Measurements from ENCODE around the gene CATSPERD. TPM values are rescaled to one million over a fixed set of nuclear protein-coding genes. Genes with fewer than 3 reads are reported as not detected.

Gene CATSPERD
- total RNA-seq, 1 donor from 2014 or later: not detected

DNA sequence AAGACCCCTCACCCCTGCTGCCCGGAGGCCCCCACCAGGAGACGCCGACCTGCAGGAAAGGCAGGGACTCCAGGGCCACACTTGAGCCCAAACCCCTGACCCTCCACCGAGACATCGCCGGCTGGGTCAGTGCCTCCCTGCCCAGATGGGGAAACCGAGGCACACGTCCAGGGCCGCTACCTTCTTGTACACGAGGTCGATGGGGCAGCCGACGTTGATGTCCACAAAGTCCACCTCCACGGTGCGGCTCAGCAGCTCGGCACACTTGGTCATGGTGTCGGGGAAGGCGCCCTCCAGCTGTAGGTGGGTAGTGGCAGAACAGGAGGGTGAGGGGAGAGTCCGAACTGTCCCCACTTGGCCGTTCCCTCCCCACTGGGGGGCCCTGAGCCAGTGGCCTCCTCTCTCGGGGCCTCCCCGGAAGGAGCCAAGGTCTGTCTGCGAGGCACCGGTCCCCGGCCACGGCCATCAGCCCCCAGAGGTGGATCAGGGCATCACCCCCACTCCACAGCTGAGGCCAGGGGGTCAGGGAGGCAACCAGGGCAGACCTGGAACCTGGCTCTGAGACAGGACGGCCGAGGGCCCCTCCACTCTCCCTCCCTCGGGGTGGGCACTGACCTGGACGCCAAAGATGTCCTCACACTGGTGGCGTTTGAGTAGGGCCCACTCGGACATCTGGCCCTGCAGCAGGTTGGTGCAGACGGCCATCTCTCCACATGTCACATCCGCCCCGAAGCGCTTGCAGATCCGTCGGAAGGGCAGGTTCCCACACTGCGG lies 67.2 kb downstream of the CATSPERD start:
- no peak for DNase-seq

DNA sequence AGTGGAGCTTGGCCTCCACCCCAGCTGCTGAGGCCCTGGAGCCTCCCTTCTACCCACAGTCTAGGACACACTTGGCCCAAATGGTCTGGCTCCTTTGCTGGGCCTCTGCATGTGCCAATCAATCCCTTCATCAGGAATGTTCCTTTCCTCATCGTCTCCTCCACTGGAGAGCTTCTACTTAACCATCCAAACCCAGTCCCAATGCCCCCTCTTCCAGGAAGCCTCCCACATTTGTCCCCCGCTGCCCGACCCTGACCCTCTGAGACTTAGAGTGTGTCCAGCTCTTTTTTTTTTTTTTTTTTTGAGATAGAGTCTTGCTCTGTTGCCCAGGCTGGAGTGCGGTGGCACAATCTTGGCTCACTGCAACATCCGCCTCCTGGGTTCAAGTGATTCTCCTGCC lies 68.0 kb downstream of the CATSPERD start:
- no peak for DNase-seq

DNA sequence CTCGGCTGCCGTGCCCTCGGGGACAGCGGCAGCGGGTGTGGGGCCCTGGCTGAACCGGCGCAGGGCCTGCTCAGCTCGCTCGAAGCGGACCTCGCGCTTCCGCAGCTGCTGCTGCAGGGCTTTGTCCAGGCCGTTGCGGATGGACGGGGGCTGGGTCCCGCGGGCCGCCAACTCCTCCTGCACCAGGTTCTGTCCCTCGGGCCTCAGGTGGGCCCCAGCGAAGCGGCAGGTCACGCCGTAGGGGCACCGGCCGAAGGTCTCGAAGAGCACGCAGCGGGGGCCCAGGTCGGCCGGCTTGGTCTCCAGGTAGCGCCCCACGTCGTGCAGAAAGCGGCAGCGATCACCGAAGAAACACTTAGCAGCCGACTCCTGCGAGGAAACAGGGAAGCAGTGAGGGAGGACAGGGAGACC lies 68.9 kb downstream of the CATSPERD start:
- DNase-seq: no peak

DNA sequence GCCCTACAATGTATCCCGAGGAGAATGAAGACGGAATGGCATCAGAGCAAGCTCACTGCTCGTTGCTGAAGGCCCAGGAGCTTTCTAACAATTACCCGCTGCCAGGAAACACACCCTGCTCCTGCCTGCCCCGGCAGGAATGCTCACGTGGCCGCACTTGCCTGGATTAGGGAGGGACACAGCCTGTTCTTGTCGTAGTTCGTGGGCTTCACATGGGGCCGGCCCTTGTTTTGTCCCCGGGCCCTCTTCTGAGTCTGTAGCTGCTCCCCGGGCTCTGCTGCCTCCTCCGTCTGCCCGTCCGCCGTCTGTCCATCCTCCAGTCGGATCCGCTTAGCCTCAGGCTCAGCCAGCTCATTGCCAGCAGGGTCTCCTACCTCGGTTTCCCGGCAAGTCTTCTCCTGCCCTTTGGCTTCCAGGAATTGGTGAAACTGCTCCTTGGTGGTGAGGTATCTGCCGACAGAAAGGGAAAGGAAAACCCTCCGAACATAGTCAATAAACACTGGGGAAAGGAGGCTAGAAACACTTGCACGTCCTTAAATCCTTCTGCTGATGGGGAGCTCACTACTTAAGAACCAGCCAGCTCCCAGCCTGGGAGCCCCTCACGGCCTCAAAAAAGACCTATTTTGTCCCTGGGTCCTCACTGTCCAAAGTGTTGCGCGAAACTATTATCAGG lies 69.6 kb downstream of the CATSPERD start:
- no peak for DNase-seq

DNA sequence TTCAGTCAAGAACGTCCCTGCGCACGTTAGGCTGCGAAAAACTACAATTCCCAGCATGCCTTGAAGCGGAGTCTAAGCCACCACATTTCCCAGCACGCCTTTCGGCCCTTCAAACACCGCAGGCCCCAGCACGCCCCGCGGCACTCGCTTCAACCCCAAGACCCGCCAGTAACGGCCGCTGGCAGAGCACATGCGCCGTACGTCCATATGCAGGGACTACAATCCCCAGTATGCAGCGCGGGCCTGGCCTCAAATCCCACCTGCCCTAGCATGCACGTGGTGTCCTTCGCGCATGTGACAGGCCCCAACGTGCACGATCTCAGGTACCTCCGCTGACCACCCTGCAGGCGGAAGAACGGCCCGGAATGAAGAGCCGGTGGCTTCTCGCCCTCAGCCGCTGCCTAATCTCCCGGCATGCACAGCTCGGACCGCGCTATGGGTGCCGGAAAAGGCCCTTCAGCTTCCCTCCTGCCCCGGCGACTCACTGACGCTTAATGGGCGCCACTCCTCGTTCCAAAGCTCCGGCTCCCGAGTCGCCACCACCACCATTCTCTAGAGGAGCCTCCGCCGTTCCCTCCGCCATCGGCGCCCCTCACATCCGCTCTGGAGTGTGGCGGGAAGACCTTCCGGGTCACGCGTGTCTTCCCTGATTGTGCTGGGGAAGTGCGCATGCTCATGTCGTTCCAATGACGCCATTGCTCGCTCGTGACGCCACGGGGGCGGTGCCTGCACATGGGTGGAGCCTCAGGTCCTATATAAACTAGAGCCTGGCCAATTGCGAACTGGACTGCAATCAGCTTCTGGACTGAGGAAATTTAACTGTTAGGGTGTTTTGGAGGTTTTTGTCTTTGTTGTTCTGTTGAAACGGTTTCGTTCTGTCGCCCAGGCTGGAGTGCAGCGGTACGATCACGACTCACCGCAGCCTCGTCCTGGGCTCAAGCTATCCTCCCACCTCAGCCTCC lies 70.4 kb downstream of the CATSPERD start, which contains the start of gene DUS3L:
TSS of gene DUS3L (minus strand) at position 605 of the 962 bp plus-strand sequence. CDS start at position 583, 22 bp downstream.
- DNase-seq: peak; percentile 95

DNA sequence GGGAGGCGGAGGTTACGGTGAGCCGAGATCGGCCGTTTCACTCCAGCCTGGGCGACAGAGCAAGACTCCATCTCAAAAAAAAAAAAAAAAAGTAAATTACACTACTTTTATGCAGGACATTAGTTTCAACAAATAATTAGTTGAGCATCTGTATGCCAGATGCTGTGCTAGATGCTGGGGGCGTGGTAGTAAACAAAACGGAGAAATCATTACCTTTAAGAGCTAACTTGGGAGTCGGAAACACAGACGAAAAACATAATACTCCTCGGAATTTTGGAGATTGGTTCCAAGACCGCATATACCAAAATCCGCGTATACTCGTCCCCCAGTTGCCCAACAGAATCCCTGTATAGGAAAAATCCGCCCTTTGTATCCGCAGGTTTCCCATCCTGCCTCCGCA lies 71.8 kb downstream of the CATSPERD start:
- DNase-seq: no peak

DNA sequence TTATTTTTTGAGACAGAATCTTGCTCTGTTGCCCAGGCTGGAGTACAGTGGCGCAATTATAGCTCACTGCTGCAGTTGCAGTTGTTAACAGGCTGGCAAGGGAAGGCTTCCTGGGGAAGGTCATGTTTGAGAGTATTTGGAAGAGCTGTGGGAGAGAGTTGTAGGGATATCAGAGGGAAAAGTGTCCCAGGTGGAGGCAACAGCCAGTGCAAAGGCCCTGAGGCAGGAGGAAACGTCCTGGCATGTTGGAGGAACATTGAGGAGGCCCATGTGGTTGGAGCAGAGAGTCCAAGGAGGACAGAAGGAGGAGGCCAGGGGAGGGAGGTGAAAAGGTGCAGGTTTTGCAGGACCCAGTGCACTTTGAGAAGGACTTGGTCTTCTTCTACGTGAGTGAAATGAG lies 72.8 kb downstream of the CATSPERD start:
- no peak for DNase-seq

DNA sequence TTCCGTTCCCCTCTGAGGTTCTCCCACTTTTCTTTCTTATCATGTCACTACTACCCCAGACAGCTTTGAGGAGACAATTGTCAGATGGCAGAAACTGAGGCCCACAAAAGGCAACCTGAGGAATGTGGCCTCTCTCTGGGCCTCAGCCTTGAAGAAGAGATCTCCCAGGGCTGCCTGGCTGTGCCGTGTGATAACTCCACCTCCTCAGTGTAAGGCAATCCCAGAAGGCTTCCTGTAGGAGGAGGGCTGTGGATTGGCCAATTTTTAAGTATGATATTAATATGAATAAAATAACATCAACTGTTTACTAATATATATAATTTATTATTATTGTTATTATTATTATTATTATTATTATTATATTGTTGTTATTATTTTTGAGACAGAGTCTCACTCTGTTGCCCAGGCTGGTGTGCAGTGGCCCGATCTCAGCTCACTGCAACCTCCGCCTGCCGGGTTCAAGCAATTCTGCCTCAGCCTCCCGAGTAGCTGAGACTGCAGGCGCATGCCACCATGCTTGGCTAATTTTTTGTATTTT lies 75.0 kb downstream of the CATSPERD start:
- no peak for DNase-seq

DNA sequence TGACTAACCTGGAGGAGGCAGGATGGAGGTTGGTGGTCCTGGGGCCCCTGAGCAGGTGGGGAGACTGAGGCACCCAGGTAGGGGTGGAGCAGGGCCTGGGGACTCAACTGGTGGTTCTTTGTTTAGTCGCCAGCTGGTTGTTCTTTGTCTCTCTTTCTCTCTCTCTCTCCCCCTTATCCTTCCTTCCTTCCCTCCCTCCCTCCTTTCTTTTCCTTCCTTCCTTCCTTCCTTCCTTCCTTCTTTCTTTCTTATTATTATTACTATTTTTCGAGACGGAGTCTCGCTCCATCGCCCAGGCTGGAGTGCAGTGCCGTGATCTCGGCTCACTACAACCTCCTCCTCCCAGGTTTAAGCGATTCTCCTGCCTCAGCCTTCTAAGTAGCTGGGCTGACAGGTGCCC lies 77.8 kb downstream of the CATSPERD start:
- DNase-seq: no peak

DNA sequence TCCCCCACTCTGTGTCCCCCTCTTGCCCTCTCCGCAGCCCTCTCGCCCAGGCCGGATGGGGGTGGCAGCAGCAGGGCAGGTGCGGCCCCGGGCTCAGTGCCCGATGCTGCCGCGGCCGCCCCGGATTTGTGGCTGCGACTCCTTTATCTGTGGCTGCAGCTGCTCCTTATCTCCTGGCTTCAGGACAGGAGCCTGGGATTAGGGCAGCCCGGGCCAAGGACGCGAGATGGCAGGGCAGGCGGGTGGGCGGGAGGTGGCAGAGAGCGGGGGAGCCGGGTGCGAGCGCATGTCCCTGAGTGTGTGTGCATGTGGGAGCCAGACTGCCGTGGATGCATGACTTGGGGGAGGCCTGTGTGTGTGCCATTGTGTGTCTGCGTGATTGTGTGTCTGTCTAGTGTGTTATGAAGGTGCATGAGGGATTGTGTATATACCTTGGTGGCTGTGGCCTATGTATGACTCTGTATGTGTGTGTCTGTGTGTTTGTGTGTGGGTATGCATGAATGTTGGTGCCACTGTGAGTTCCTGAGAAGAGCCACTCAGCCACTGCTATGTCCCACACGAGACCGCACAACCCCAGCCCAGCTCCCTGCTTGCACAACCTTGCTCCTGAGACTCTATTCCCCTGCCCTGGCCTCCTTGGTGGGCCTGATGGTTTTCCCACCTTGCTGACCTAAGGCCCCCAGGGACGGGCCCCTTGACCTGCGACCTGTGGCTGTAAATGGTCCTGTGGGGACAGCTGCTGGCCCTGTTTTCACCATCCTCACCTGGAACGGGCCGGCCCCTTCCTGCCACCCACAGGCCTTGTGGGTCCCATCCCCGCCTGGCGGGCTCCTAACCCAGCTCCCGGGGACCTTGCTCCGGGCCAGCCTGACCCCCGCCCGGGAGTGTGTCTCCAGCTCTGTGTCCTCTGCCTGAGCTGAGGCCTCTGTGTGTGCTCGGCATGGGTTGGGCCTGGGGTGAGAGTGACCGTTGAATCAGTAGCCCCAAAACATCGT lies 79.1 kb downstream of the CATSPERD start:
- DNase-seq: no peak

DNA sequence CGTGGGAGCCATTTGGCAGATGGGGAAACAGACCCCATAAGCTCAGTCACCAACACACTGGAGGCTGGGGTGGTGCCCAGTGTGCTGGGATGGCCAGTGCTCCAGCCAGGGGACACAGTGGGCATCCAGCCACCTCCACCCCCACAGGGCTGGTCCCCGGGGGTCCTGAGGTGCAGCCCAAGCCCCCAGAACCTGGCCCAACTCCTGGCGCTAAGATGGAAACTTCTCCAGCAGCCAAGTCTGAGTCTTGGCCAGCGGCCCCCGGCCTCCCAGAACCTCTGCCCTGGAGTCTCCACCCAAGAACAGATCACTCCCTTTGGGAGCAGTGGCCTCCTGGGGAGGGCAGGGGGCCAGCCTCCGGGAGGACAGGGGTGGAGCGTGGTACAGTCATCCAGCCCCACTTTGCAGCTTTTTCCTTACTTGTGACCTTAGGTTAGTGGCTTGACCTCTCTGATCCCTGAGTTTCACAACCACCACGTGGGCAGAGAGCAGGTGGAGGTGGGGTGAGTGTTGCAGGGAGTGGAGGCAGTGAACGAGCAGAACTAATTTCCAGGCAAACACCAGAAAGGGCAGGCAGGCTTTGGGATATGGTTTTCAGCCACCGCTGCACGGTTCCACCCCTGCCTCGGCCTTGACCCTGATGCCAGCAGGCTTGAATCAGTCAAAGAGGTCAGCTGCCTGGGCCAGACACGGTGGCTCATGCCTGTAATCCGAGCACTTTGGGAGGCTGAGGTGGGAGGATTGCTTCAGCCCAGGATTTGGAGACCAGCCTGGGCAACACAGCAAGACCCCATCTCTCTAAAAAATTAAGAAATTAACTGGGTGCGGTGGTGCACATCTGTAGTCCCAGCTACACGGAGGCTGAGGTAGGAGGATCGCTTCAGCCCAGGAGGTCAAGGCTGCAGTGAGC lies 80.2 kb downstream of the CATSPERD start:
- no peak for DNase-seq

DNA sequence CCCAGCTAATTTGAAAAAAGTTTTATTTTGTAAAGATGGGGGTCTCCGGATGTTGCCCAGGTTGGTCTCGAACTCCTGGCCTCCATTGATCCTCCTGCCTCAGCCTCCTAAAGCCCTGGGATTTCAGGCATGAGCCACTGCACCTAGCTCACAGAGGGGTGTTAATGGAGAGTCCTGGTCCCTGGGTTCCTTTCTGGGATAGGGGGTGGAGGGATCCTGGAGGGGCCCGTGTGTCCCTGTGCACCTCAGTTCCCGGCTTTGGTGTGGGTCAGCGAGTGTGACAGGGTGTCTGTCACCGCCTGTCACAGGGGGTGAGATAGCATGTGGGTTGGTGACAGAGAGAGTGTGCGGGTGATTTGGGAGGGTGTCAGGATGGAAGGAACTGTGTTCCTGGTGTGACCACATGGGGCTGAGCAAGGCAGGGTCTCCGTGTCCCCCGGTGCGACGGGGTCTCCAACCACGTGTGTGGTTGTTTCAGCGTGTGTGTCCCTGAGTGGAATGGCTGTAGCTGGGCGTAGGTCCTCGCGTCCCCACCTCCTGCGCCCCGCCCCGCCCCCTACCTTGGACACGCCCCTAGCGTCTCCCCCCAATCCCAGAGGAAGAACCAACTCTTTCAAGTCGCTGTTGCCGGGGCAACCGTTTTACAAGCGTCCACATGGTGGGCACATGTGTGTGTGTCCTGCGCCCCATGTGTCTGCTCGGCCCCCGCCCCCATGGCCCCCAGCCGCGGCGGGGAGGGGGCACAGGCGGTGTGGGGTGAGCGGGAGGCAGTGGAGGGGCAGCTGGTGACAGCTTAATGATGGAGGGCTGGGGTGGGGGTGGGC lies 81.6 kb downstream of the CATSPERD start:
- no peak for DNase-seq

DNA sequence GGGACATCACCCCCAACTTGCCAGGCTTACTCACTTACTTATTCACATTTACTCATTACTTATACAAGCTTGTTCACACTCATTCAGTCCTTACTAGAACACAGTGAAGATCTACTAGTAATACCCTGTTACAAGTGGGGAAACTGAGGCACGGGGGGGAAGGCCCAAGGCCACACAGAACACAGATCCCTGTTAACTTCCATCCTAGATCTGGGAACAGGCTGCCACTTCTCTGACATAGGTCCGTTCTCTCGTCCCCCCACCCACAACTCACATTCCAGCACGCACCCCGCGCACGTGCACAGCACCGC lies 83.0 kb downstream of the CATSPERD start:
- DNase-seq: no peak

DNA sequence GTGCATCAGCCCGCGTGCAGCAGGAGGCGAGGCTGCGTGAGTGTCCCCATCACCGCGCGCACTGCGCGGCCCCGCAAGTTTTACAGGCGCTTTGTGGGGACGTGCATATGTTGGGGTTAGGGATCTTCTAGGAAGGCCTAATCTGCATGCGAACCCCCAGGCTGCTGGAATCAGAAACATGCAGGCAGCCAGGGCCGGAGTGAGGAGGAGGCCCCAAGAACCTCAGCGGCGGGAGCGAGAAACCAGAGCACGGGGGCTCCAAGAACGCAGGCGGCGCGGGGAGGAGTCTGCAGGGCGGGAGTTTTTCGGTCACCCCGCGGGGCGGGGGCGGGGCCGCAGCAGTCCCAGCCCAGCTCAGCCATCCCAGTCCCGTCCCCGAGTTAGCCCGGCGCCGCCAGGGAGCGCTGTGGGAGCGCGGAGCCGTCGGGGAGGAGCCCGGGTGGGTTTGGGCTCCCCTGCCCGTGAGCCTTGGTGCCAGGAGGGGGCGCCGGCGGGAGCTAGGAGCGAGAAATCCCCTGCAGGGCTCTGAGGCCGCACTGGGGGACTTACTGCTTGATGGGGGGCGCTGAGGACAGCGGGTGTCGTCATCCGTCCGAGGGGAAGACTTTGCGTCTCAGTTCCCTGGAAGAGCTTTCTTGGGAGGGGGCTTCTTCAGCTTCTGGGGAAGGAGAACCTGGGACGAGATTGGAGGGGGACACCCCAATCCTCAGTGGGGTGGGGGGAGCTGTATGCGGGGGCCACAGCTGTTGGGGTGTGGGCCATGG lies 83.5 kb downstream of the CATSPERD start:
- no peak for DNase-seq

DNA sequence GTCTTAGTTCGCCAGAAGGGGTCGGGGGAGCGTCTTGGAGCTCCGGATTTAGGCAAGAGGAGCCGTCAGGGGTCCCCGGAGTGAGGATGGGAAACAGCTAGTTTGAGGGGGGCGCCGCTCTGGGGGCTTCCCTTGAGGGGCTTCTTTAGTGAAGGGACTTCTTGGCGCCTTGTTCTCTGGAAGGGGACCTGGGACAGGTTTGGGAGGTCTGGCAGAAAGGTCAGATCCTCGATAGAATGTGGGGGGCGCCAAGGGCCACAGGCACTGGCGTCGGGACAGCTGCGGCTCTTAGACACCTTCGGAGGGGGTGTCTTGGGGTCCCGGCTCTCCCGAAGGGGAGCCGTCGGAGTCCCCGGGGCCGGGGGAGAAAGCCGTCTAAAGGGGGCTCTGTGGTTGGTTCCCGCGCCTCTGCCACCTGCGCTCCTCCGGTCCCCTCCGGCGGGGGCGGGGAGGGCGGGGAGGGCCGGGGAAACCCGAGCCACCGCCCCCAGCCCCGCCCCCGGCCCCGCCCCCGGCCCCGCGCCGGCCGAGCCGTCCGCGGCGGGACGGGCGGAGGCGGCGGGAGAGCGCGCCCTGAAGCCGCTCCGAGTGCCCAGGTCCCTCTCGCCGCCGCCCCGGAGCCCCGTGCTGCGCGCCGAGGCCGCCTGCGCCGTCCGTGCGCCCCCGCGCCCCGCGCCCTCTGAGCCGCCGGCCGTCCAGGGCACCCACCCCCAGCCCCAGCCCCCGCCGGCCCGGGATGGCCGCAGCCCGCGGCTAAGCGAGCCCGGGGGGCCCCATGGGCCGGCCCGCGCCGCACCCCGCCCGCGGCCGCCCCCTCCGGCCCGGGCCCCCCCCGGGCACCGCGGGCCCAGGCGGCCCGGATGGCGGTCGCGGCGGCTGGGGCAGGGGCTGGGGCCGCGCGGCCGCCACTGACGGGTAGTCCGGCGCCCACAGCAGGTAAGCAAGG lies 84.4 kb downstream of the CATSPERD start, which contains the start of gene NRTN:
TSS of gene NRTN (plus strand) at position 552 of the 946 bp plus-strand sequence. CDS start 19,099 bp downstream, outside the sequence.
- no peak for DNase-seq

DNA sequence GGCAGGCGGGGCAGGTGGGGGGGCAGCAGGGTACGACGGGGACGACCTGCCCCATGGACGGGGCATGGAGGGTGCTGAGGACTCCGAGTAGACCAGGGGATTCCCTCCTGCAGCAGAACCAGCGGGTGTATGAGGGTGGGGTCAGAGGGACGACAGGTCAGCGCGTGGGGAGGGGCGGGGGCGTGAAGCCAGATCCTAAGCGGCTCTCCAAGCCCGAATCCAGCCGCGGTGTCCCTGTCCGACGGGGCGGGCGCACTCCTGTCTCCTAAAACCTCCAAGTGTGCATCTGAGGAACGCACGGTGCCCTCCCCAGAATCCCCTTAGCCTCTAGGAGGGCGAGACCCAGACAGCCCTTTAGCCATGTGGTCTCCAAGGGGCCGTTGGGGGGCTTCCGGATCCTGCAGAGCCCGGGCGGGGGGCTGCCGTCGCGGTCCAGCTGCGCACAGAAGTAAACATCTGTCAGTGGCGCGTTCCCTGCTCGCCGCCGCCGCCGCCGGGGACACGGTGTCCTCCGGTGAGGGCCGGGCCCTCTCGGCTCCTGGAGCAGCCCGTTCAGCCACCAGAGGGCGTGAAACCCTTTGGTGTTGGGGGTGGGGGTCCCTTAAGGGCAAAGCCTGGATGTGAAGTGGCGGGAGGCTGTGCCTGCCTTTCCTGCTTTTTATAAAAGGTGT lies 85.2 kb downstream of the CATSPERD start:
- DNase-seq: no peak

DNA sequence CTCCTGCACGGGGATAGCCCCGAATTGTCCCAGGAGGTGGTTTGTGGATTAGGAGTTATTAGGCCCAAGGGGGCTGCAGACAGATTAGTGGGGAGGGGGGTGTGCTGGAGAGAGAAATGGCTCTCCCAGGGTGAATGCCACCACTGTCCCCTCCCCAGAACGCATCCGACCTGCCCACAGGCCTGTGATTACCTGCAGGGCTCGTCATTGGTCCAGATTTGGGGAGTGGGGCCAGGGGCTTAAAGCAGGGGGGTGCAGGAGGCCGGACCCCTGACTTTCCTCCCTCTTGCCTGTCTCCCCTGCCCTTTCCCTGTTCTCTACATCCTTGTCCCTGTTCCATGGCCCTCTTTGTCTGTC lies 85.7 kb downstream of the CATSPERD start:
- DNase-seq: no peak

Measured in occipital lobe (tissue), 2 donors.